GM12801 (cell line): Measurements from ENCODE around the gene AKAP12.

ENCODE experiments used
- TF ChIP-seq, protein P1 (sequence below): IDR thresholded peaks from one replicate; pipeline ENCODE4 v1.5.1; 2011; ENCODE audit warnings: control low read depth; ENCODE audit not compliant: insufficient read length; ENCODE audit errors: extremely low read depth

Gene AKAP12

DNA sequence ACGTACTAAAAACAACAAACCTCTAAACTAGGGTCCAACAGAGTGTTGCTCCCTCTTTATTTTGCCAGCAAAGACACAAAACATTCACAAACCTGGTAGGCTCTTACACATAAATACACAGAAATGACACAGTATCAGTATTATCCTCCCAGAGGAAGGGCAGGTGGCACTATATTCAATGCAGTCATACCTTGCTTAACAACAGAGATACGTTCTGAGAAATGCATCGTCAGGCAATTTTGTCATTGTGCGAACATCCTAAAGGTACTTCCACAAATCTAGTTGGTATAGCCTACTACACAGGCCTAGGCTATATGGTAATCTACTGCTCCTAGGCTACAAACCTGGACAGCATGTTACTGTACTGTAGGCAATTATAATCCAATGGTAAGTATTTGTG lies 142.0 kb downstream of the AKAP12 start:
- TF ChIP-seq, protein P1, sequence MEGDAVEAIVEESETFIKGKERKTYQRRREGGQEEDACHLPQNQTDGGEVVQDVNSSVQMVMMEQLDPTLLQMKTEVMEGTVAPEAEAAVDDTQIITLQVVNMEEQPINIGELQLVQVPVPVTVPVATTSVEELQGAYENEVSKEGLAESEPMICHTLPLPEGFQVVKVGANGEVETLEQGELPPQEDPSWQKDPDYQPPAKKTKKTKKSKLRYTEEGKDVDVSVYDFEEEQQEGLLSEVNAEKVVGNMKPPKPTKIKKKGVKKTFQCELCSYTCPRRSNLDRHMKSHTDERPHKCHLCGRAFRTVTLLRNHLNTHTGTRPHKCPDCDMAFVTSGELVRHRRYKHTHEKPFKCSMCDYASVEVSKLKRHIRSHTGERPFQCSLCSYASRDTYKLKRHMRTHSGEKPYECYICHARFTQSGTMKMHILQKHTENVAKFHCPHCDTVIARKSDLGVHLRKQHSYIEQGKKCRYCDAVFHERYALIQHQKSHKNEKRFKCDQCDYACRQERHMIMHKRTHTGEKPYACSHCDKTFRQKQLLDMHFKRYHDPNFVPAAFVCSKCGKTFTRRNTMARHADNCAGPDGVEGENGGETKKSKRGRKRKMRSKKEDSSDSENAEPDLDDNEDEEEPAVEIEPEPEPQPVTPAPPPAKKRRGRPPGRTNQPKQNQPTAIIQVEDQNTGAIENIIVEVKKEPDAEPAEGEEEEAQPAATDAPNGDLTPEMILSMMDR, result no peak

DNA sequence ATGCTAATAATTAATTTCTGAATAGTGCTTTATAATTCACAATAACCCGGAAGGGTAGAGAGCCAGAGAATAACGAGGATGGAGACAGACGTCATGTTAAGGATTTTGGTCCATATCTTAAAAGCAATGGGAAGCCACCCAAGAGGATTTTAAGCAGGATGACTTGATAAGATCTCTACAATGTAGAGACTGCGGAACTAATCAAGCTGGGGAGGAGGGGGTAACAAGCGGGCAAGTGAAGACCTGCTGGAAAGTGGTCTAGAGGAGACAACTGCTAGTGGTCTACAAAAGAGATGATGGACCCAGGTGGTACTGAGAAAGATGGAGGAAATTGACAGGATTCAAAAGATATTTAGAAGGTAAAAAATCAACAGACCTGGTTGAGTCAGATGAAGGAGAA lies 144.4 kb downstream of the AKAP12 start:
- TF ChIP-seq, protein P1, result no peak

DNA sequence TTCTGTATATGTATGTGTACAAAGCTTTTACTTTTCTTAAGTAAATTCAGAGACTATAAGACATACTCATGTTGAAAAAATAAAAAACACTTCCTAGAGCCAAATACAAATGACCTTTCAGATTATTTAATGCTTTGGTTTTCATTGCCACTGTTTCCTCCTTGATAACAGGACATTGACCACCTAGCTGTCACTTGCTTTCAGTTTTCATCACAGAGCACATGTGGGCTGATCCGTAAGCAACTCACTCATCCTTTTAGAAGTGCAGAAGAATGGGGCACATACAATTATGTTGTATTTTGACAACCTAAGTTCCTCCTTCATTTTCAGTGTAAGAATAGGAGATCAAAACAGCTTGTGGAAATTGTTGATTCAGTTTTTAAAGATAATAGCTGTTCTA lies 145.4 kb downstream of the AKAP12 start:
- TF ChIP-seq, protein P1, result no peak

DNA sequence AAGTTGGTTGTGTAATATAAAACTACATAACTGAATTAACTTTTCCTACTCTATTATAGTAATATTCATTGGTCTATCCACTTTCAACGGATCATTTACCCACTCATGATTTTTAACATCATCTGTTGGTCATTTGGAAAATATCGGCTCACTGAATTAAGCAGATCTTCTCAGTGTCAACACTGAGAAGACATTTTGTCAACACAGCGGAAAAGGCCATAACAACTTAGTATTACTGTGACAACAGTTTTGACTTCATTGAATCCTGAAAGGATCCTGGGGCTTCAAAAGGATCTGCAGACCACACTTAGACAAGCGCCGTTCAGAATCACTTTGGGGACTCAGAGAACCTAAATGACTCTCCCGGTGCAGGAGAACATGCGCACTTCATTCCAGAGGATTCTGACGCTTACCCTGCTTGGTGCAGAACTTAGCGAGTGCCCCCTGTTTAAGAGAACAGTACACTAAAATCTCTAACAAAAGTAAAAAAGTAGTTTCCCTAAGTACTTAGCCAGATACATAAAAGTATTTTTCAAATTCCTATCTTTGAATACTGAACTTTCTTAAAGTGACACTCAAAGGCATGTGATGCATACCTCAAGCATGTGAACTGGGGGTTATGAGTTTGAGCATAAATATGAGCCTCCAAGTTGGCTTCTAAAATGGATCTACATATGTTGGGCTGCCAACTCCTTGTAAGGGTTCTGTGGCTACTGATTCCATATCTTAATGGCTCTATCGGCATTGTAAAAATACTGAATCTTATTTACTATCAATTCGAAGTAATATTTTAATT lies 147.6 kb downstream of the AKAP12 start:
- TF ChIP-seq, protein P1, result no peak

DNA sequence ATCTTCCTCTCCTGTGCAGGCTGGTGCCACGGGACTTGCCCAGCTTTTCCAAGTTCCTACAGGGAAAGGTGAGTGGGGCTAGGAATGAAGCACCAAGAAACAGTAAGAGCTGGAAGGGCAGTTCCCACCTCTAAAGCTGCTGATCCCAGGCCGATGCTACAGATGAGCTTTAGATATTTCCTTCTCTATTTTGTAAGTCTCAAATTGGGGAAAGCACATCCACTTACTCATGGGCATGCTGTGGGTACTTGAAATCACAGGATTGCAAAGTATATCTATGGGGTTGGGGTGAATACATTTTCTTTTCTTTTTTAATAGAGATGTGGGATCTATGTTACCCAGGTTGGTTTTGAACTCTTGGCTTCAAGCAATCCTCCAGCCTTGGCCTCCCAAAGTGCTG lies 148.5 kb downstream of the AKAP12 start:
- TF ChIP-seq, protein P1, result no peak

DNA sequence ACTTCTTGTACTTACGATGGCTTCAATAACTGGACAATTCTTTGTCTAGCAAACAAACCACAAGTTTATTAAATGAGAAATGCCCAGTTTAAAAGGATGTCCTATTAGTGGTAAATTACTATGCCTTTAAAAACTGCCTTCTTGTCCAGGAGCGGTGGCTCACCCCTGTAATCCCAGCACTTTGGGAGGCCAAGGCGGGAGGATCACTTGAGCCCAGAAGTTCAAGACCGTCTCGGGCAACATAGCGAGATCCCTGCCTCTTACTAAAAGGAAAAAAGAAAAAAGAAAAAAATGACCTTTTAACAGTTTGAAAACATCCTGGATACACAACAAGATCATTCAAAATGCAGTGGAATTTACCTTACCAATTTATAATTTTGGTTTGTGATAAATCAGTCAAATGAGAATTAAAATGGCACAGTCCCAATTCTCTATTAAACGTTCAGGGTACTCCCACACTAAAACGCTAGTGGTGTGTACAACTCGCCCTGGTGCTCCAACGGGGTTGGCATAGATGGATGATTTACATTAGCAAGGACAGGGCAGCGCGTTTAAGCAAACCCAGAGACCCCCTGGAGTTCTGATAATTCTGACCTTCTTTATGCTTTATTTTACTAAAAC lies 149.3 kb downstream of the AKAP12 start:
- TF ChIP-seq, protein P1, result no peak

DNA sequence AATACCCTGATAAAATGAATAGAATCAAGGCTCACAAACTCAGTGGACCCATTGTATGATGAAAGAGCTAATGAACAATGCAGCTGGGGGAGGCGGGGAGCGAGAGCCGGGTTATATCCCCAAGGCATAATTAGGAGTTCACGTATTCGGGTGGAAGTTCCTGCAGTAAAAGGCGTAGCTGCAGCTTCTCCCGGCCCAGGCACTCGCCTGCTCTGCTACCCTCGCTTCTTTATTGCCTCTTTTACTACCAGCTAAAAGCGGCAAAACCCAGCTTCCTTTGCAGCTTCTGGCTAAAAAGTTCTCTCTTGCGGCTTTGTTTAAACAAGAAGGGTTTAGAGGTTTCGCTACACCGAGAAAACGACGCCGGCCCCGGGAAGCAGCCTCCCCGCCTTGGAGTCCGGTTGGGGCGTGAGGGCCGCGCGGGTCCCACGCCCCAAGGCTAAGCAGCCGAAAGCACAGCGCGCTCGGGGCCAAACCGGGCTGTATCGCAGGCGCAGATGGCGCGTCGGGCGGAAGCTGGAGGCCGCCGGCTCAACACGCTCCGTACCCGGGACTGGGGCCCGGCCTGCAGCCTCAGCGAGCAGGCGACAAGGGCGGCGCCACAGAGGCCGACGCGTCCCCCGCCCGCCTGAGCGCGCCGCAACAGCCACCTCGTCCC lies 150.0 kb downstream of the AKAP12 start:
- TF ChIP-seq, protein P1, result no peak
